Measurements from ENCODE around the gene NEURL1. TPM values are rescaled to one million over a fixed set of nuclear protein-coding genes. Genes with fewer than 3 reads are reported as not detected.

NEURL1 gene
- total and polyA plus RNA-seq, 4 donors = 0.14 to 2.0 (median 0.74) TPM

DNA sequence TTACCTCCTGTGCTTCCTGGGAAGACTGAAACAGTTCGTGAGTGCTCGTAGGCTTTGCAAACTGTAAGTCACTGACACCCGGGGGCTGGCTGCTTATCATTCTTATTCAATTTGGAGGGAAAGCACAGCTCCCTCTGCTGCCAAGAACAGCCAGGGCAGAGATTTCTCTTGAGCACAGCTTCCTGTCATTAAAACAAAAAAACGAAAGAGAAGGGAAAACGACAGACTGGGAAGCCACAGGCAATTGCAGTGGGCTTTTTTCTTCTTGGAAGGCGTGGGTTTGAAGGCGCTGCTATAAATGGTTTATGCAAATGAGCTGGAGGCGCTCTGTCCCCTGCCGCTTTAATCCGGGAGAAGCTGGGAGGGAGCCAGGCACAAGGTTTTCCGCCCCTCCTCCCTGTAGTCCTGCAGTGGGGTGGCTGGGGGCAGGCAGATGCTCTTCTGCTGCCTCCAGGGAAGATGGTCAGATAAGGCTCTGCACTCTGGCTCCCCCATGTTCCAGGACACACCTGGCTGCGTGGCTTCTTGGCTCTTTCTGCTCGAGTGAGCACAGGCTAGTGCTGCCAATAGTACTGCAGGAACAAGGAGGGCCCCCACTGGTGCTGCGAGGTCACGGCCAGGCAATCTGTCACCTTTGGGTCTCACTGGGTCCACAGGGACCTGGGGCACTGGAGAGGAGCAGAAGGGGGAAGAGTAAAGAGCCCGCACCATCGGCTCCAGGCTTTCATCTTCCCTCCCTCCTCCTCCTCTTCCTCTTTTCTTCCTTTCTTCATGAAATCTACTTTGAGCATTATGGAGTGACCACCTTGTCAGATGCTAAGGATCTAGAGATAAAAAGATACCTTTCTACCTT is 49.5 kb downstream of the NEURL1 start:
- TF ChIP-seq, protein P1, sequence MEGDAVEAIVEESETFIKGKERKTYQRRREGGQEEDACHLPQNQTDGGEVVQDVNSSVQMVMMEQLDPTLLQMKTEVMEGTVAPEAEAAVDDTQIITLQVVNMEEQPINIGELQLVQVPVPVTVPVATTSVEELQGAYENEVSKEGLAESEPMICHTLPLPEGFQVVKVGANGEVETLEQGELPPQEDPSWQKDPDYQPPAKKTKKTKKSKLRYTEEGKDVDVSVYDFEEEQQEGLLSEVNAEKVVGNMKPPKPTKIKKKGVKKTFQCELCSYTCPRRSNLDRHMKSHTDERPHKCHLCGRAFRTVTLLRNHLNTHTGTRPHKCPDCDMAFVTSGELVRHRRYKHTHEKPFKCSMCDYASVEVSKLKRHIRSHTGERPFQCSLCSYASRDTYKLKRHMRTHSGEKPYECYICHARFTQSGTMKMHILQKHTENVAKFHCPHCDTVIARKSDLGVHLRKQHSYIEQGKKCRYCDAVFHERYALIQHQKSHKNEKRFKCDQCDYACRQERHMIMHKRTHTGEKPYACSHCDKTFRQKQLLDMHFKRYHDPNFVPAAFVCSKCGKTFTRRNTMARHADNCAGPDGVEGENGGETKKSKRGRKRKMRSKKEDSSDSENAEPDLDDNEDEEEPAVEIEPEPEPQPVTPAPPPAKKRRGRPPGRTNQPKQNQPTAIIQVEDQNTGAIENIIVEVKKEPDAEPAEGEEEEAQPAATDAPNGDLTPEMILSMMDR (IDR thresholded peaks at IDR 0.05; ENCODE audit: control extremely low read depth, extremely low read depth) = no peak
- Histone ChIP-seq H3K4me3 (no peak overlapping the region), H3K4me1 (ENCODE audit: control insufficient read depth in 5 of 5, insufficient read depth in 5 of 5, low read length in 5 of 5) (peaks cover 0 to 19% (median 2%) of the 10 kb centered on the region in 5 donors), H3K27me3 (ENCODE audit: control insufficient read depth in 3 of 3, insufficient read depth in 3 of 3, low read length in 2 of 3) (no peaks in the 10 kb centered on the region), H3K9me3 (ENCODE audit: control insufficient read depth in 4 of 4, insufficient read depth in 3 of 4, low read length in 3 of 4) (peaks cover 0 to 3% (median 0%) of the 10 kb centered on the region in 4 donors), H3K27ac (ENCODE audit: low read depth in 1 of 2, low read length in 1 of 2) (no peak overlapping the region), H3K36me3 (ENCODE audit: control insufficient read depth in 4 of 4, insufficient read depth in 4 of 4, low read length in 4 of 4) (no peaks in the 10 kb centered on the region), H3K9ac (ENCODE audit: insufficient read depth in 1 of 2, low read length in 2 of 2) (peak overlapping the region in 1 of 2 donors; percentile 40)
- ATAC-seq (ENCODE audit: insufficient read depth, low FRiP score) = peak; percentile 44
- DNase-seq = peak; percentile 65 to 82 (median 72)
- WGBS, 2 donors = 7 to 8% methylated on average over 17 of the region's 17 CpGs

- Histone ChIP-seq H3K4me3 (no peak overlapping the region), H3K4me1 (ENCODE audit: control insufficient read depth in 5 of 5, insufficient read depth in 5 of 5, low read length in 5 of 5) (peaks cover 0 to 19% (median 2%) of the 10 kb centered on the region in 5 donors), H3K9ac (ENCODE audit: insufficient read depth in 1 of 2, low read length in 2 of 2) (no peak overlapping the region), H3K27ac (ENCODE audit: low read depth in 1 of 2, low read length in 1 of 2) (no peak overlapping the region), H3K27me3 (ENCODE audit: control insufficient read depth in 3 of 3, insufficient read depth in 3 of 3, low read length in 2 of 3) (no peaks in the 10 kb centered on the region), H3K36me3 (ENCODE audit: control insufficient read depth in 4 of 4, insufficient read depth in 4 of 4, low read length in 4 of 4) (no peaks in the 10 kb centered on the region), H3K9me3 (ENCODE audit: control insufficient read depth in 4 of 4, insufficient read depth in 3 of 4, low read length in 3 of 4) (peaks cover 0 to 3% (median 0%) of the 10 kb centered on the region in 4 donors)
- DNase-seq (no peak), ATAC-seq (ENCODE audit: insufficient read depth, low FRiP score) (no peak)
- TF ChIP-seq, protein P1 (IDR thresholded peaks at IDR 0.05; ENCODE audit: control extremely low read depth, extremely low read depth) = no peak
- 90 to 95% methylated on average over 9 of the region's 9 CpGs for WGBS, 2 donors
Measured at GRCh38 chr10:103543617-103544525, 50.4 kb downstream of the NEURL1 start.

DNA sequence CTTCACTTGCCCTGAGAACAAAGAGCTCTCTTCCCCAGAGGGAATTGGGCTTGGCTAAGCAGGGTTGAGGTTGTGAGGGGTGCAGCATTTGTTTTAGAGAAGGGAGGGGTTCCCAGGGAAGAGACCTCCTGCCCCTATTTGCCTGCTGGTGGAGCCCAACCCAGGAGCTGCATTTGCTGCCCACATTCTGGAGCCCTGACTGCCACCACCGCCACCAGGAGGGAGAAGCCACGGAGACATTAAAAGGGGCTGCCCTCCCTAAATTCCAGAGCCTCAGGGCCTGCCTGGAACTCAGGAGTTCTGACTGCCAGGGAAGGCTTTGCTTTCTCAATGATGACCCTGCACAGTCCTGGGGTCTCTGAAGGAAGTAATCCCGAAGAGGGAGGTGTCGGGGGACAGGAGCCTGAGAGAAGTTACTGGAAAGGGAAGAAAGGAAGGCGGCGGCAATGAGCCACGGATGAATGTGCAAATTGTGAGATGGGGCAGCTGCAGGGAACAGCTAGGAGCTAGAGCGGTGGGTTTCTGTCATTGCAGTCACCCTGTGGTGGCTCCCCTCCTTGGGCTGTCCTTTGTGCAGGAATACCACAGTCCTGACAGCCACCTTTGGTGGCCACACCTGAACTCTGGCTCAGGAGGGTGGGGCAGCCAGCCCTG is 51.3 kb downstream of the NEURL1 start:
- H3K9ac ChIP-seq (ENCODE audit: insufficient read depth in 1 of 2, low read length in 2 of 2) = no peak overlapping the region
- no peak overlapping the region for H3K27ac ChIP-seq (ENCODE audit: low read depth in 1 of 2, low read length in 1 of 2)
- ATAC-seq (ENCODE audit: insufficient read depth, low FRiP score) (no peak), DNase-seq (no peak)
- 84 to 92% methylated on average over 8 of the region's 8 CpGs for WGBS, 2 donors
- H3K4me3 ChIP-seq = no peak overlapping the region
- TF ChIP-seq, protein P1 (IDR thresholded peaks at IDR 0.05; ENCODE audit: control extremely low read depth, extremely low read depth) = no peak
- peaks cover 0 to 19% (median 2%) of the 10 kb centered on the region in 5 donors for H3K4me1 ChIP-seq (ENCODE audit: control insufficient read depth in 5 of 5, insufficient read depth in 5 of 5, low read length in 5 of 5)
- no peaks in the 10 kb centered on the region for H3K27me3 ChIP-seq (ENCODE audit: control insufficient read depth in 3 of 3, insufficient read depth in 3 of 3, low read length in 2 of 3)
- H3K36me3 ChIP-seq (ENCODE audit: control insufficient read depth in 4 of 4, insufficient read depth in 4 of 4, low read length in 4 of 4) = no peaks in the 10 kb centered on the region
- peaks cover 0 to 3% (median 0%) of the 10 kb centered on the region in 4 donors for H3K9me3 ChIP-seq (ENCODE audit: control insufficient read depth in 4 of 4, insufficient read depth in 3 of 4, low read length in 3 of 4)
